Glutamatergic neuron (in vitro differentiated cells): ENCODE results near the gene ATP7B. TPM values are rescaled to one million over a fixed set of nuclear protein-coding genes. Genes with fewer than 3 reads are reported as not detected.

Experiments
- DNase-seq: peaks from one replicate; pipeline ENCODE4 v3.0.0; 2022
- H3K27ac Mint-ChIP-seq: one replicate; pipeline ENCODE4 v1.8.0; 2020; ENCODE audit warnings: mild to moderate bottlenecking, mixed read lengths, inconsistent platforms; ENCODE audit not compliant: unreplicated experiment
- H3K27me3 Mint-ChIP-seq: one replicate; pipeline ENCODE4 v1.8.0; 2020; ENCODE audit warnings: mild to moderate bottlenecking, moderate library complexity, mixed read lengths, inconsistent platforms; ENCODE audit not compliant: unreplicated experiment
- H3K36me3 Mint-ChIP-seq: one replicate; pipeline ENCODE4 v1.8.0; 2020; ENCODE audit warnings: mild to moderate bottlenecking, mixed read lengths, inconsistent platforms; ENCODE audit not compliant: unreplicated experiment
- H3K4me1 Mint-ChIP-seq: one replicate; pipeline ENCODE4 v1.8.0; 2020; ENCODE audit warnings: mild to moderate bottlenecking, low read depth, mixed read lengths, inconsistent platforms; ENCODE audit not compliant: unreplicated experiment
- H3K4me3 Mint-ChIP-seq: one replicate; pipeline ENCODE4 v1.8.0; 2020; ENCODE audit warnings: mild to moderate bottlenecking, mixed read lengths, inconsistent platforms; ENCODE audit not compliant: unreplicated experiment
- H3K9me3 Mint-ChIP-seq: one replicate; pipeline ENCODE4 v1.8.0; 2020; ENCODE audit warnings: mild to moderate bottlenecking, moderate library complexity, mixed read lengths, inconsistent platforms; ENCODE audit not compliant: unreplicated experiment
- total RNA-seq: library from RNA; stranded (reverse); fragmentation: NEBNext Ultra II Directional; extraction: Animal tissue kit (Norgen Biotek cat#: 25700); gene quantifications from one replicate; pipeline ENCODE4 v1.2.1, GENCODE V29; 2021; ENCODE audit not compliant: unreplicated experiment
- TF ChIP-seq, protein P1 (sequence below): fragments of 200-600 bp; sonication (generic); IDR thresholded peaks from one replicate; pipeline ENCODE4 v1.5.0; 2021; ENCODE audit not compliant: partially characterized antibody, unreplicated experiment

Gene ATP7B
- total RNA-seq, 1 donor from 2014 or later = 17.4 TPM

DNA sequence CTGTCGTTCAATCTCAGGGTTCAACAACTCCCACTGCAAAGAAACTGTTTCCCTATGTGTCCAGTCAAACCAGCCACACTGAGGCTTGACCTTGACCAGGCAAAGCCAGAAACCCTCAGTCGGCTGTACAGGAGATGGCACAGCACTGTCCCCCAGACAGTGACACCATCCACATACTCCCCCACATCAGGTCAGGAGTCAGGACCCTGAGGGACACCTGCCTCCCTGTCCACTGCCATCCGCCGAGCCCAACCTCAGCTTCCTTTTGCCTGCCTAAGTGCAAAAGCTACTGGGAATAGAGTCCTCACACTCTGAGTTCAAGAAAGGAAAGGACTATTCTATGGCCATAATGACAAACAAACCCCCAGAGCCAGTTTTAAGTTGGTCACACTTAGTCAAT, 66.8 kb downstream of the ATP7B start:
- Mint-ChIP-seq H3K4me1 (no peaks in the 10 kb centered on the region), H3K9me3 (no peaks in the 10 kb centered on the region), H3K36me3 (peaks cover 6% of the 10 kb centered on the region), H3K4me3 (no peak overlapping the region), H3K27ac (no peak overlapping the region), H3K27me3 (no peaks in the 10 kb centered on the region)
- no peak for DNase-seq
- TF ChIP-seq, protein P1, sequence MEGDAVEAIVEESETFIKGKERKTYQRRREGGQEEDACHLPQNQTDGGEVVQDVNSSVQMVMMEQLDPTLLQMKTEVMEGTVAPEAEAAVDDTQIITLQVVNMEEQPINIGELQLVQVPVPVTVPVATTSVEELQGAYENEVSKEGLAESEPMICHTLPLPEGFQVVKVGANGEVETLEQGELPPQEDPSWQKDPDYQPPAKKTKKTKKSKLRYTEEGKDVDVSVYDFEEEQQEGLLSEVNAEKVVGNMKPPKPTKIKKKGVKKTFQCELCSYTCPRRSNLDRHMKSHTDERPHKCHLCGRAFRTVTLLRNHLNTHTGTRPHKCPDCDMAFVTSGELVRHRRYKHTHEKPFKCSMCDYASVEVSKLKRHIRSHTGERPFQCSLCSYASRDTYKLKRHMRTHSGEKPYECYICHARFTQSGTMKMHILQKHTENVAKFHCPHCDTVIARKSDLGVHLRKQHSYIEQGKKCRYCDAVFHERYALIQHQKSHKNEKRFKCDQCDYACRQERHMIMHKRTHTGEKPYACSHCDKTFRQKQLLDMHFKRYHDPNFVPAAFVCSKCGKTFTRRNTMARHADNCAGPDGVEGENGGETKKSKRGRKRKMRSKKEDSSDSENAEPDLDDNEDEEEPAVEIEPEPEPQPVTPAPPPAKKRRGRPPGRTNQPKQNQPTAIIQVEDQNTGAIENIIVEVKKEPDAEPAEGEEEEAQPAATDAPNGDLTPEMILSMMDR = no peak

DNA sequence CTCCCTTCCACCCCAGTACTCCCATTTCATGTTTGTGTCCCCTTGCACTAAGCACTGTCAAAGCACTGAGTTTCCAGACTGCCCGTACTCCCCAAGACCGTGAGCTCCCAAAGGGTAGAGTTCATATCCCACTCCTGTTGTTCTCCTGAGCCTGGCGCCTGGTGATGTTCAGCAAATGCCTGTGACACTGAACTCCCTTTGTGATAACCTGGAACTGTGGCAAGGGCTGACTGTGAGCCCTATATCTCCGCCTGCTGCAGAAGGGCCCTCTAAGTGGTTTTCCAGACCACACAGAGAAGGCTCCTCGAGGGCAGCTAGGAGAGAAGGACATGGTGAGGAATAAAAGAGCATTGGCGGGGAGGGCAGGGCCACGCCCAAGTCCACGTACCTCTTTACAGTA, 67.5 kb downstream of the ATP7B start:
- no peaks in the 10 kb centered on the region for H3K9me3 Mint-ChIP-seq
- H3K36me3 Mint-ChIP-seq = peaks cover 6% of the 10 kb centered on the region
- H3K27ac Mint-ChIP-seq = no peak overlapping the region
- TF ChIP-seq, protein P1 = no peak
- no peaks in the 10 kb centered on the region for H3K4me1 Mint-ChIP-seq
- no peak for DNase-seq
- H3K27me3 Mint-ChIP-seq = peaks cover 2% of the 10 kb centered on the region
- H3K4me3 Mint-ChIP-seq = no peak overlapping the region

DNA sequence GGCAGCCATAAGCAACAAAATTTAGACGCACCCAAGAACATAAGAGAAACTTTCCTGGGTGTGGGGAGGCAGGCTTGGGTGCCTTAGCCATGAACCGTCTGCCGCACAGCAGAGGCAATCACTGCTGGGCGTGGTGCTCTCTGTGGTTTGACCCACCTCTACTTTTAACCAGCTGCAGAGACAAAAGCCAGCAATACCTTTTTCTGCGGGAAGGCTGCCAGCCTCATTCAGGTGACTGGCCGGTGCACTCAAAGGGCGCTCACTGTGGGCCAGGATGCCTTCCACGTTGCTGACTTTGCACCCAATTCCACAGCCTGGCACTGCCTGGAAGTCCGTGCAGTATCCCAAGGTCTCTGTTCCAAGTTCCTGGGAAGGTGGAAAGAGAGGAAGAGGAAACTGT, 69.1 kb downstream of the ATP7B start:
- Mint-ChIP-seq H3K27me3 (peaks cover 2% of the 10 kb centered on the region), H3K4me3 (no peak overlapping the region), H3K4me1 (no peaks in the 10 kb centered on the region), H3K36me3 (peaks cover 6% of the 10 kb centered on the region), H3K9me3 (peaks cover 3% of the 10 kb centered on the region), H3K27ac (no peak overlapping the region)
- DNase-seq = no peak
- TF ChIP-seq, protein P1 = no peak

DNA sequence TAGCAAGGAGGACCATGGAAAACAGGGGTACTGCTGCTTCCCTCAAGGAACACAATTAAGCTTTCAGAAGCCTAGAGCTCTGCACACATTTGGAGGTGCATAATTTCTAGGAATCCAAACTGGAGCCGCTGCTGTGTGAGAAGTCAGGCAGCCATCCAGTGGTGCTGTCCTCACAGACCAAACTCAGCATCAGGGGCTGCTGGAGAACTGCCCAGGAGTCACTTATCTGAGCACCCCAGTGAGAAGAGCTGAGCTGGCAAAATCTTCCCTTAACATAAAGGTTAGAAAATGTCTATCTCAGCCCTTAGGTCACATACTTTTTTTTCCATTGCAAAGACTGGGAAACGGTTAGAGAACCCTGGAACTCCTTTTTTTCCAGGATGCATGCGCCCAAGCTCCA, 72.8 kb downstream of the ATP7B start:
- H3K27me3 Mint-ChIP-seq = peaks cover 2% of the 10 kb centered on the region
- TF ChIP-seq, protein P1 = no peak
- H3K4me1 Mint-ChIP-seq = no peaks in the 10 kb centered on the region
- no peak overlapping the region for H3K27ac Mint-ChIP-seq
- no peak for DNase-seq
- H3K9me3 Mint-ChIP-seq = peaks cover 3% of the 10 kb centered on the region
- no peaks in the 10 kb centered on the region for H3K36me3 Mint-ChIP-seq
- no peak overlapping the region for H3K4me3 Mint-ChIP-seq

DNA sequence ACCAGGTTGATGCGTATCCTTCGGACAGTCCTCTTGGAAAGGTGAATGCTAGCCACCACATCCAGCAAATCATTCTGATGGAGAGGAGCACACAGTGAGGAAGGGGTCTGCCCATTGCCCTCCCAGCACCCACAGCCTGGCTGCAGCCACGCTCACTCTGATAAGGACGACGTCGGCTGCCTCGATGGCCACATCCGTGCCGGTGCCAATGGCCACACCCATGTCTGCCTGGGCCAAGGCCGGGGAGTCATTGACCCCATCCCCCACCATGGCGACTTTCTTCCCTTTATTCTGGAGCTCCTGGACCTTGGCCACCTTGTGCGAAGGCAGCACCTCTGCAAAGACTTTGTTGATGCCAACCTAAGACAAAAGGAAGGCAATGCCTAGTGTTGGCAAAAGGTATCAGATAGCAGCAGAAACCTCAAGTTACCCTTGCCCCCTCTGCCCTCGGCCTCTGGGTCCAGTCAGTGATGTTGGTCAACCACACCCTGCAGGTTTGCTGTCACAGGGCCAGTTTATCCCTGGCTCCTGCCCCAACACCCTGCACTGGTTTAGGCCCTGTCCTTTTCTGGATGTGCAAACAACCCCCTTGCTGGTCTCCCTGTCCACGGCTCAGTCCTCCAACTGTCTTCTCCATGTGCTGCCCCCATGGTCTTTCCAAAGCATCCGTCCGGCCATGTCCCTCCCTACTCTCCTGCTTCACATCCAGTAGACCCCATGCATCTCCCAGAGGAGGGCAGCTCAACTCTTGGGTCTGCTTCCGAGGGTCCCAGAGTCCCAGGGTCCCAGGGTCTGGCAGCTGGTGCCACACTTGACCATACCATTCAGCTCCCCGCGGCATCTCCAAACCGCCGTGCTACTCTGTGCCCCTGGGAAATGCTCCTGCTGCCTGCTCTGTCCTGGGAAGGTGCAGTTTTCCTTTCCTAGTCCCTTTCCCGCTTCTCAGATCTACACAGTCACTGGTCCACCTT, 73.6 kb downstream of the ATP7B start:
- TF ChIP-seq, protein P1 = no peak
- H3K27me3 Mint-ChIP-seq = peaks cover 2% of the 10 kb centered on the region
- no peak overlapping the region for H3K4me3 Mint-ChIP-seq
- peaks cover 3% of the 10 kb centered on the region for H3K9me3 Mint-ChIP-seq
- H3K36me3 Mint-ChIP-seq = no peaks in the 10 kb centered on the region
- no peaks in the 10 kb centered on the region for H3K4me1 Mint-ChIP-seq
- H3K27ac Mint-ChIP-seq = no peak overlapping the region
- no peak for DNase-seq
